HepG2 (cell line): Measurements from ENCODE around the gene KIAA0319L. TPM values are rescaled to one million over a fixed set of nuclear protein-coding genes. Genes with fewer than 3 reads are reported as not detected.
A peak's percentile ranks its signal among the peaks of the same experiment; 100 is the strongest.

Experiments
- FOXO1 ChIP-seq: sonication (generic); formaldehyde crosslinking; IDR thresholded peaks from 2 replicates; pipeline ENCODE4 v1.4.0; 2020; ENCODE audit warnings: missing genetic modification reagents
- POLR2G ChIP-seq: fragments of 200-400 bp; formaldehyde crosslinking; IDR thresholded peaks from 2 replicates; pipeline ENCODE4 v1.6.1; 2018; ENCODE audit warnings: mild to moderate bottlenecking, low read depth, low read length, moderate library complexity
- TIGD3 ChIP-seq: sonication (generic); formaldehyde crosslinking; IDR thresholded peaks from 2 replicates; pipeline ENCODE4 v1.5.1; 2020; ENCODE audit warnings: mild to moderate bottlenecking, missing genetic modification reagents, borderline replicate concordance
- ZC3H13 ChIP-seq: sonication (generic); formaldehyde crosslinking; IDR thresholded peaks from 2 replicates; pipeline ENCODE4 v1.8.1; 2023; ENCODE audit warnings: mild to moderate bottlenecking, missing genetic modification reagents, moderate library complexity
- ZFAT ChIP-seq: sonication (generic); formaldehyde crosslinking; conservative IDR thresholded peaks from 2 replicates; pipeline ENCODE4 v1.8.1; 2023; ENCODE audit warnings: missing genetic modification reagents, inconsistent platforms
- ZNF275 ChIP-seq: sonication (generic); formaldehyde crosslinking; IDR thresholded peaks from 2 replicates; pipeline ENCODE4 v1.8.0; 2022; ENCODE audit warnings: missing genetic modification reagents, mild to moderate bottlenecking, inconsistent platforms, borderline replicate concordance
- ZNF326 ChIP-seq: sonication (generic); formaldehyde crosslinking; IDR thresholded peaks from 2 replicates; pipeline ENCODE4 v1.4.0; 2020; ENCODE audit warnings: missing genetic modification reagents, borderline replicate concordance
- ZNF335 ChIP-seq: sonication (generic); formaldehyde crosslinking; IDR thresholded peaks from 2 replicates; pipeline ENCODE4 v1.4.0; 2020; ENCODE audit warnings: missing genetic modification reagents
- ZNF431 ChIP-seq: sonication (generic); formaldehyde crosslinking; IDR thresholded peaks from 2 replicates; pipeline ENCODE4 v1.9.0; 2022; ENCODE audit warnings: missing genetic modification reagents, low read depth, mild to moderate bottlenecking, borderline replicate concordance
- ZNF558 ChIP-seq: sonication (generic); formaldehyde crosslinking; IDR thresholded peaks from 2 replicates; pipeline ENCODE4 v1.9.0; 2022; ENCODE audit warnings: mild to moderate bottlenecking, missing genetic modification reagents, borderline replicate concordance
- ZNF562 ChIP-seq: sonication (generic); formaldehyde crosslinking; IDR thresholded peaks from 2 replicates; pipeline ENCODE4 v1.8.0; 2022; ENCODE audit warnings: missing genetic modification reagents, borderline replicate concordance
- ZNF598 ChIP-seq: sonication (generic); formaldehyde crosslinking; IDR thresholded peaks from 2 replicates; pipeline ENCODE4 v1.5.1; 2020; ENCODE audit warnings: mild to moderate bottlenecking, missing genetic modification reagents, borderline replicate concordance
- ZNF746 ChIP-seq: sonication (generic); formaldehyde crosslinking; IDR thresholded peaks from 2 replicates; pipeline ENCODE4 v1.8.0; 2022; ENCODE audit warnings: mild to moderate bottlenecking, missing genetic modification reagents
- ZNF816 ChIP-seq: sonication (generic); formaldehyde crosslinking; IDR thresholded peaks from 2 replicates; pipeline ENCODE4 v1.8.0; 2022; ENCODE audit warnings: missing genetic modification reagents, mild to moderate bottlenecking, borderline replicate concordance
- polyA plus RNA-seq, 8 experiments: library from polyadenylated mRNA; depleted of rRNA in 3 of 8; stranded (reverse) in 7 of 8; unstranded in 1 of 8; fragments of >200 nt; fragmentation: Illumina TruSeq in 4 of 8; extraction: Trizol in 4 of 8; gene quantifications; 2 replicates each; pipeline versions ENCODE4 v1.2.1 to v1.2.3, GENCODE V29; 2011 to 2016; ENCODE audit warnings: low read depth in 4 of 8, missing spikeins in 1 of 8, mixed read lengths in 1 of 8; ENCODE audit not compliant: insufficient read depth in 1 of 8
- total RNA-seq, 5 experiments: library from RNA; depleted of rRNA; stranded (reverse); fragments of >200 nt; fragmentation: Illumina TruSeq; extraction: Trizol; gene quantifications; 2 replicates each; pipeline ENCODE4 v1.2.3, GENCODE V29; 2016; ENCODE audit warnings: low read depth in 1 of 5
- TF ChIP-seq, protein P1 (sequence below): sonication (generic); formaldehyde crosslinking; conservative IDR thresholded peaks from 2 replicates; pipeline ENCODE4 v1.8.0; 2022; ENCODE audit warnings: low read depth, missing genetic modification reagents
- TF ChIP-seq, protein P2 (sequence below): sonication (generic); formaldehyde crosslinking; IDR thresholded peaks from 2 replicates; pipeline ENCODE4 v1.5.1; 2020; ENCODE audit warnings: mild to moderate bottlenecking, missing genetic modification reagents, moderate library complexity

The KIAA0319L gene
- total and polyA plus RNA-seq, 2 of the 13 experiments (the other 11 are each of a cell fraction or from before 2014, with no cell fraction given) = 33.4 to 82.6 TPM

- TF ChIP-seq ZC3H13 (CRISPR knock-in tag) = no peak
- TF ChIP-seq ZFAT (CRISPR knock-in tag) = no peak
- peak; percentile 31; the same call in 1 of the 2 replicates for TF ChIP-seq ZNF335 (CRISPR knock-in tag)
- TF ChIP-seq ZNF275 = peak; percentile 40; the same call in 1 of the 2 replicates
- no peak for TF ChIP-seq ZNF326 (CRISPR knock-in tag)
- TF ChIP-seq ZNF746 (CRISPR knock-in tag) = peak; percentile 63; the same call in 1 of the 2 replicates
- TF ChIP-seq ZNF816 (CRISPR knock-in tag) = no peak
- TF ChIP-seq, protein P1, sequence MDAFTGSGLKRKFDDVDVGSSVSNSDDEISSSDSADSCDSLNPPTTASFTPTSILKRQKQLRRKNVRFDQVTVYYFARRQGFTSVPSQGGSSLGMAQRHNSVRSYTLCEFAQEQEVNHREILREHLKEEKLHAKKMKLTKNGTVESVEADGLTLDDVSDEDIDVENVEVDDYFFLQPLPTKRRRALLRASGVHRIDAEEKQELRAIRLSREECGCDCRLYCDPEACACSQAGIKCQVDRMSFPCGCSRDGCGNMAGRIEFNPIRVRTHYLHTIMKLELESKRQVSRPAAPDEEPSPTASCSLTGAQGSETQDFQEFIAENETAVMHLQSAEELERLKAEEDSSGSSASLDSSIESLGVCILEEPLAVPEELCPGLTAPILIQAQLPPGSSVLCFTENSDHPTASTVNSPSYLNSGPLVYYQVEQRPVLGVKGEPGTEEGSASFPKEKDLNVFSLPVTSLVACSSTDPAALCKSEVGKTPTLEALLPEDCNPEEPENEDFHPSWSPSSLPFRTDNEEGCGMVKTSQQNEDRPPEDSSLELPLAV = no peak
- TF ChIP-seq ZNF598 (CRISPR knock-in tag) = no peak
- peak; percentile 97; the same call in 1 of the 2 replicates for TF ChIP-seq ZNF558 (CRISPR knock-in tag)
- TF ChIP-seq POLR2G = peak; percentile 91
- peak; percentile 81; the same call in 1 of the 2 replicates for TF ChIP-seq ZNF431 (CRISPR knock-in tag)
- no peak for TF ChIP-seq ZNF562 (CRISPR knock-in tag)
- TF ChIP-seq TIGD3 (CRISPR knock-in tag) = no peak
- TF ChIP-seq FOXO1 = no peak
- TF ChIP-seq, protein P2, sequence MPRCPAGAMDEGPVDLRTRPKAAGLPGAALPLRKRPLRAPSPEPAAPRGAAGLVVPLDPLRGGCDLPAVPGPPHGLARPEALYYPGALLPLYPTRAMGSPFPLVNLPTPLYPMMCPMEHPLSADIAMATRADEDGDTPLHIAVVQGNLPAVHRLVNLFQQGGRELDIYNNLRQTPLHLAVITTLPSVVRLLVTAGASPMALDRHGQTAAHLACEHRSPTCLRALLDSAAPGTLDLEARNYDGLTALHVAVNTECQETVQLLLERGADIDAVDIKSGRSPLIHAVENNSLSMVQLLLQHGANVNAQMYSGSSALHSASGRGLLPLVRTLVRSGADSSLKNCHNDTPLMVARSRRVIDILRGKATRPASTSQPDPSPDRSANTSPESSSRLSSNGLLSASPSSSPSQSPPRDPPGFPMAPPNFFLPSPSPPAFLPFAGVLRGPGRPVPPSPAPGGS (CRISPR knock-in tag) = peak; percentile 12; the same call in 1 of the 2 replicates
These were observed at the start of gene KIAA0319L (continued) for GRCh38 chr1:35557118-35557610.
